Skeletal muscle satellite cell (primary cell): ENCODE results near the gene CIDEA.

Source experiments
- H3K27me3 ChIP-seq: 2 replicates; pipeline ENCODE4 v1.7.0; 2013; ENCODE audit warnings: low read length; ENCODE audit not compliant: control insufficient read depth, insufficient read depth
- H3K36me3 ChIP-seq: 2 replicates; pipeline ENCODE4 v1.7.0; 2013; ENCODE audit warnings: mild to moderate bottlenecking, control low read depth, low read length; ENCODE audit not compliant: insufficient read depth
- H3K4me1 ChIP-seq: 2 replicates; pipeline ENCODE4 v1.7.0; 2013; ENCODE audit warnings: low read length; ENCODE audit not compliant: control insufficient read depth, insufficient read depth
- H3K4me2 ChIP-seq: 2 replicates; pipeline ENCODE4 v1.7.0; 2013; ENCODE audit warnings: mild to moderate bottlenecking, low read length
- H3K4me3 ChIP-seq: 2 replicates; pipeline ENCODE4 v1.7.0; 2013; ENCODE audit warnings: low read length
- H3K9ac ChIP-seq: 2 replicates; pipeline ENCODE4 v1.7.0; 2013; ENCODE audit warnings: mild to moderate bottlenecking, low read depth, low read length, moderate library complexity
- H3K9me3 ChIP-seq: replicated peaks from 2 replicates; pipeline ENCODE4 v1.7.0; 2013; ENCODE audit warnings: mild to moderate bottlenecking, control low read depth, low read length

Gene CIDEA

DNA sequence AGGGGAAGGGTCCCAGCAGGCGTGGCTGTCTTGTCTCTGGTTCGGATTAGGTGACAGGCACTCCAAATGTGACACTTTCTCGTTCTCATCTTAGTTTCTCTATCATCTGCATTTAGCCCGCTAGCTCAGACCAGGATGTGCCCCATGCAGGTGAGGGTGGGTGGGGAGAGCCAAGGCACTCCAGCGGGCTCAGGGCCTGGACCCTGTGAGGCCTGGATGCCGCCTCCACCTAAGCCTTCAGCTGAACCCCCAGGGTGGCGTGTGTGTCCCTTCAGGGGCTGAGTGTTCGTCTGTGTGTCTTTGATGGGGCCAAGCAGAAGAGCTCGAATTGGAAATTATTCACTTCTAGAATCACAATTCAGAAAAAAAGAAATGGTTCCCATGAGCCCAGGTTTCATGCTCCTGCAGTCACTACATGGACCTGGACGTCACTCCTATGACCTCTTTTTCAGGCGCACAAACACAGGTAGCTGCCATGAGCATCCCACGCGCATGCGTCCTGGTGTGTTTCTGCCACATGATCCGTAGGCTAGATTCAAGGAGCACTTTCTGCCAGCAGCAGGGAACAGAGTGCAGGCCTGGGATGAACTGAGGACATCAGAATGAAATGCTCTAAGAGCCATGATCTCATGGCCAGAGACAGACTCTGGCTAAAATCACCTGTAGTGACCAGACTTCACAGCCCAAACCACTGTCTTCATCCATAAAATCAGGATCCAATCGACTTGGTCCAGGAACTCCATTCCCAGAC, 25.8 kb downstream of the CIDEA start:
- Histone ChIP-seq H3K36me3 (no peaks in the 10 kb centered on the region), H3K9me3 (no peaks in the 10 kb centered on the region), H3K4me1 (peaks cover 51% of the 10 kb centered on the region), H3K27me3 (no peaks in the 10 kb centered on the region), H3K9ac (peak overlapping the region; percentile 90), H3K4me3 (peak overlapping the region; percentile 67), H3K4me2 (peak overlapping the region; percentile 88)

GRCh38 chr18:12281861-12282260, 27.7 kb downstream of the CIDEA start:
- Histone ChIP-seq H3K27me3 (no peaks in the 10 kb centered on the region), H3K4me2 (peak overlapping the region; percentile 56), H3K9me3 (no peaks in the 10 kb centered on the region), H3K9ac (peak overlapping the region; percentile 67), H3K4me3 (no peak overlapping the region), H3K4me1 (peaks cover 51% of the 10 kb centered on the region), H3K36me3 (no peaks in the 10 kb centered on the region)

DNA sequence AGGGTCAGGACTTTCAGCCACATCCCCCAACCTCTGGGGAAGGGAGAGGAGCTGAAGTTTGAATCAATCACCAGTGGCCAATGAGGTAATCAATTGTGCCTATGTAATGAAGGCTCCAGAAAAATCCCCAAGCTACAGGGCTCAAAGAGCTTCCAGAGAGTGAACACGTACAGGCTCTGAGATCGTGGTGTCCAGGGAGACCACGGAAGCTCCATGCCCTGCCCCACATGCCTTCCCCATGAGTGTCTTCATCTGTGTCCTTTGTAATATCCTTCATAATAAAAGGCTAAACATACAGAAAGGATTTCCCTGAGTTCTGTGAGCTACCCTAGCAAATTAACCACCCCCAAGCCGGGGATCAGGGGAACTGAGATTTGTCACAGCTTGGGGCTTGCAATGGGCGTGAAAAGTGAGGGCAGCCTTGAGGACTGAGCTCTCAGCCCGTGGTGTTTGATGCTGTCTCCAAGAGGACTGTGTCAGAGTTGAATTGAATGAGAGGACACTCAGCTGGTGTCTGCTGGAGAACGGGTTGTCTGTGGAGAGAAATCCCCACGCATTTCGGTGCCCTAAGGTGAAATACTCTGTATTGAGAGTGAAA, 28.4 kb downstream of the CIDEA start:
- peak overlapping the region; percentile 15 for H3K4me3 ChIP-seq
- H3K27me3 ChIP-seq = no peaks in the 10 kb centered on the region
- H3K9ac ChIP-seq = peak overlapping the region; percentile 67

GRCh38 chr18:12283256-12283655, 29.1 kb downstream of the CIDEA start:
- Histone ChIP-seq H3K4me2 (peak overlapping the region; percentile 56), H3K36me3 (no peaks in the 10 kb centered on the region), H3K4me3 (no peak overlapping the region), H3K27me3 (no peaks in the 10 kb centered on the region), H3K9ac (peak overlapping the region; percentile 67), H3K9me3 (no peaks in the 10 kb centered on the region), H3K4me1 (peaks cover 55% of the 10 kb centered on the region)

More for the DNA sequence above, 28.4 kb downstream of the CIDEA start:
- Histone ChIP-seq H3K4me2 (peak overlapping the region; percentile 56), H3K9me3 (no peaks in the 10 kb centered on the region), H3K36me3 (no peaks in the 10 kb centered on the region), H3K4me1 (peaks cover 55% of the 10 kb centered on the region)

- Histone ChIP-seq H3K4me1 (peaks cover 55% of the 10 kb centered on the region), H3K27me3 (no peaks in the 10 kb centered on the region), H3K9ac (no peak overlapping the region), H3K36me3 (no peaks in the 10 kb centered on the region), H3K9me3 (no peaks in the 10 kb centered on the region), H3K4me2 (no peak overlapping the region), H3K4me3 (no peak overlapping the region)
Observed at GRCh38 chr18:12283666-12284065, 29.5 kb downstream of the CIDEA start.

DNA sequence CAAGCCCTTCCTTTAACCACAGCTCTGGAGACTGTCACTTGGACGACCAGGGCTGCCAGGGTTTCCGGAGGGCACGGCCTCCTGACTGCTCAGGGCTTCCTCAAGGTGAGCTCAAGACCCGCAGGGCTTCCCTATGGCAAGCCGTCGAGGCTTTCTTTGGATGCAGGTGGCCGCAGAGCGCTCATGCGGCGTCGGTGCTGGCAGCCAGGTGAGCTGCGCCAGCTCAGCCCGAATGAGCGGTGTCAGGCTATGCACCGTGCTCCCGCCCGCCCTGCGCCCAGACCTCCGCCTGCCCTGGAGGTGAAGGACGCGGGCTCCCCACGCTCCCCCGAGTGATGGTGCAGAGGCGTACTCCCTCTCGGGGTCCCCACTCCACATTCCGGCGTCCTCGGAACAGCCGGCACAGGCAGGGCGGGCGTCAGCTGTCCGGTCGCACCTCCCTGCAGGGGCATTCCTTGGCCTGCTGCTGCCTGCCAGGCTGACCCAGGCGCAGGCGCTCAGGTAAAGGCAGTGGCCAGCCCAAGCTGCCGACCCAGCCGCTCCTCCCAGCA, 33.0 kb downstream of the CIDEA start:
- H3K27me3 ChIP-seq = no peaks in the 10 kb centered on the region

DNA sequence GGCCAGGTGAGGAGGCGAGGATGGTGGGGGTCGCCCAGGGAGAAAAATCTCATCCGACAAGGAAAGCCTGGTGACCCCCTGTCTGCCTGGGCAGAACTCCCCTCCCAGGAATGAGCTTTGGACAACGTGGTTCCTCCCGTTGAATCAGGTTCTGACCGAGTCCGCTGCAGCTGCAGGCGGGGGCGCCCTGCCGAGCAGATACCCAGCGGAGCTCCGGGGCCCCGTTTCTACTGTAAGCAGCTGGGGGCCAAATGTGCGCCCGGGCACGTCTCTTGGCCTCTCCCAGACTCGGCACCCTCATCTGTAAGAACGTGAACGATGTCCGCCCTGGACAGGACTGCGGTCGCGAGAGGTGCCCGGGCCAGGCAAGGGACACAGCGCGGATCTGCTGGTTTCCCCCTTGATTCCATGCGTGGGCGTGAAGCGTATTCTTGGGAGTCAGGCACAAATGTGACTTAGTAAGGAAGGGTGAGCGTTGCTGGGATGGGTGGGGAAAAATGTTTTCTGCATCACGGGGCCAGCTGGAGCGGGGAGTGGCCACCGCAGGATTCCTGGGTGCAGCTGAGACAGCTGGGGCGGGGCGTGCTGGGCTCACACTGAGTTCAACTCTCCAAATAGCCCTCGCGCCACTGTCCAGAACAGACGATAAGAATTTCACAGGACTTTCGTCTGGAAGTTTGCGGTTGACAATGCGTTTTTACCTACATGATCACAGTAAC, 33.7 kb downstream of the CIDEA start:
- Histone ChIP-seq H3K9ac (peak overlapping the region; percentile 87), H3K4me1 (peaks cover 23% of the 10 kb centered on the region), H3K36me3 (no peaks in the 10 kb centered on the region), H3K9me3 (no peaks in the 10 kb centered on the region), H3K4me3 (peak overlapping the region; percentile 73), H3K27me3 (no peaks in the 10 kb centered on the region), H3K4me2 (peak overlapping the region; percentile 94)

More for the DNA sequence above, 33.0 kb downstream of the CIDEA start:
- peak overlapping the region; percentile 87 for H3K9ac ChIP-seq
- H3K36me3 ChIP-seq = no peaks in the 10 kb centered on the region
- H3K4me2 ChIP-seq = peak overlapping the region; percentile 94
- H3K9me3 ChIP-seq = no peaks in the 10 kb centered on the region
- H3K4me1 ChIP-seq = peaks cover 29% of the 10 kb centered on the region
- peak overlapping the region; percentile 73 for H3K4me3 ChIP-seq

- Histone ChIP-seq H3K4me3 (peak overlapping the region; percentile 73), H3K4me2 (peak overlapping the region; percentile 94), H3K9ac (peak overlapping the region; percentile 87), H3K27me3 (no peaks in the 10 kb centered on the region), H3K9me3 (no peaks in the 10 kb centered on the region), H3K4me1 (peaks cover 20% of the 10 kb centered on the region), H3K36me3 (no peaks in the 10 kb centered on the region)
Observed at GRCh38 chr18:12288403-12288755, 34.2 kb downstream of the CIDEA start.

GRCh38 chr18:12290086-12290485, 35.9 kb downstream of the CIDEA start:
- Histone ChIP-seq H3K27me3 (no peaks in the 10 kb centered on the region), H3K36me3 (no peaks in the 10 kb centered on the region), H3K9me3 (no peaks in the 10 kb centered on the region), H3K4me3 (no peak overlapping the region), H3K4me1 (peaks cover 20% of the 10 kb centered on the region), H3K9ac (no peak overlapping the region), H3K4me2 (no peak overlapping the region)

GRCh38 chr18:12291161-12291560, 37.0 kb downstream of the CIDEA start:
- Histone ChIP-seq H3K9me3 (no peaks in the 10 kb centered on the region), H3K4me1 (peaks cover 22% of the 10 kb centered on the region), H3K36me3 (no peaks in the 10 kb centered on the region), H3K9ac (no peak overlapping the region), H3K4me3 (no peak overlapping the region), H3K27me3 (no peaks in the 10 kb centered on the region), H3K4me2 (no peak overlapping the region)

DNA sequence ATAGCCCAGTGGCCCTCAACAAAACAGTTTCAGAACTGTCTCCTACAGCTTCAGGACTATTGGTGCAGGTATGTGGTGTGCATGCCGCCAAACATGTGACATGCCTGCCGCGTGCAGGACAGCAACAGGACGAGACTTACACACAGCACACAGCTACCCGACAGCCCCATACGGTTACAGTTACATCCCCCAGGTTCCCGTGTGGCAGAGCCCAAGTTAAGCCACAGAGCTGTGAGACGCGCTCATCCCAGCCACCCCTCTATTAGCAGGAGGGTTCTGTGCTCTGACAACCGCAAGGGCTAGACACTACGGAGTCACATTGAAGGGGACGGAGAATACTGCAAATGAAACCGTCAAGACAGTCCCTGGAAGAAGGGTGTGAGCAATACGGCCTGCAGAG, 37.5 kb downstream of the CIDEA start:
- H3K36me3 ChIP-seq = no peaks in the 10 kb centered on the region
- no peak overlapping the region for H3K4me3 ChIP-seq
- H3K27me3 ChIP-seq = no peaks in the 10 kb centered on the region
- no peak overlapping the region for H3K9ac ChIP-seq
- H3K9me3 ChIP-seq = no peaks in the 10 kb centered on the region
- no peak overlapping the region for H3K4me2 ChIP-seq
- H3K4me1 ChIP-seq = peaks cover 22% of the 10 kb centered on the region
